Measurements from ENCODE around the gene RPGRIP1.
"Not testable (repeated sequence)": the region's sequence is repeated elsewhere in the genome, so short reads cannot be mapped to it uniquely, and the experiment has no call there.

DNA sequence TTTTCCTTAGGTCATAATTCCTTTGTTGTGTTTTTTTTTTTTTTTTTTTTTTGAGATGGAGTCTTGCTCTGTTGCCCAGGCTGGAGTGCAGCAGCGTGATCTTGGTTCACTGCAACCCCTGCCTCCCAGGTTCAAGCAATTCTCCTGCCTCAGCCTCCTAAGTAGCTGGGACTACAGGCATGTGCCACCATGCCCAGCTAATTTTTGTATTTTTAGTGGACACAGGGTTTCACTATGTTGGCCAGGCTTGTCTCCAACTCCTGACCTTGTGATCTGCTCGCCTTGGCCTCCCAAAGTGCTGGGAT lies 22.9 kb downstream of the RPGRIP1 start:
- not testable (repeated sequence) for TF ChIP-seq MXI1 (IDR thresholded peaks at IDR 0.05; ENCODE audit: borderline replicate concordance, low read depth, low read length); RCOR1 (IDR thresholded peaks at IDR 0.05; ENCODE audit: insufficient replicate concordance, low read length); SMC3 (IDR thresholded peaks at IDR 0.05; ENCODE audit: low read depth, low read length); MAZ (IDR thresholded peaks at IDR 0.05; ENCODE audit: borderline replicate concordance, low read depth, low read length); POLR2A (IDR thresholded peaks at IDR 0.05; ENCODE audit: low read depth, low read length); CEBPB (IDR thresholded peaks at IDR 0.05; ENCODE audit: low read depth, low read length); RAD21 (IDR thresholded peaks at IDR 0.05; ENCODE audit: low read length); RFX5 (IDR thresholded peaks at IDR 0.05; ENCODE audit: low read depth, low read length); BHLHE40 (IDR thresholded peaks at IDR 0.05; ENCODE audit: low read depth, low read length)
- TF ChIP-seq, protein P1, sequence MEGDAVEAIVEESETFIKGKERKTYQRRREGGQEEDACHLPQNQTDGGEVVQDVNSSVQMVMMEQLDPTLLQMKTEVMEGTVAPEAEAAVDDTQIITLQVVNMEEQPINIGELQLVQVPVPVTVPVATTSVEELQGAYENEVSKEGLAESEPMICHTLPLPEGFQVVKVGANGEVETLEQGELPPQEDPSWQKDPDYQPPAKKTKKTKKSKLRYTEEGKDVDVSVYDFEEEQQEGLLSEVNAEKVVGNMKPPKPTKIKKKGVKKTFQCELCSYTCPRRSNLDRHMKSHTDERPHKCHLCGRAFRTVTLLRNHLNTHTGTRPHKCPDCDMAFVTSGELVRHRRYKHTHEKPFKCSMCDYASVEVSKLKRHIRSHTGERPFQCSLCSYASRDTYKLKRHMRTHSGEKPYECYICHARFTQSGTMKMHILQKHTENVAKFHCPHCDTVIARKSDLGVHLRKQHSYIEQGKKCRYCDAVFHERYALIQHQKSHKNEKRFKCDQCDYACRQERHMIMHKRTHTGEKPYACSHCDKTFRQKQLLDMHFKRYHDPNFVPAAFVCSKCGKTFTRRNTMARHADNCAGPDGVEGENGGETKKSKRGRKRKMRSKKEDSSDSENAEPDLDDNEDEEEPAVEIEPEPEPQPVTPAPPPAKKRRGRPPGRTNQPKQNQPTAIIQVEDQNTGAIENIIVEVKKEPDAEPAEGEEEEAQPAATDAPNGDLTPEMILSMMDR (conservative IDR thresholded peaks at IDR 0.05; ENCODE audit: low read depth, low read length), result not testable (repeated sequence)
- TF ChIP-seq, protein P2, sequence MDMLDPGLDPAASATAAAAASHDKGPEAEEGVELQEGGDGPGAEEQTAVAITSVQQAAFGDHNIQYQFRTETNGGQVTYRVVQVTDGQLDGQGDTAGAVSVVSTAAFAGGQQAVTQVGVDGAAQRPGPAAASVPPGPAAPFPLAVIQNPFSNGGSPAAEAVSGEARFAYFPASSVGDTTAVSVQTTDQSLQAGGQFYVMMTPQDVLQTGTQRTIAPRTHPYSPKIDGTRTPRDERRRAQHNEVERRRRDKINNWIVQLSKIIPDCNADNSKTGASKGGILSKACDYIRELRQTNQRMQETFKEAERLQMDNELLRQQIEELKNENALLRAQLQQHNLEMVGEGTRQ (IDR thresholded peaks at IDR 0.05; ENCODE audit: low read depth, low read length), result not testable (repeated sequence)
- TF ChIP-seq, protein P3, sequence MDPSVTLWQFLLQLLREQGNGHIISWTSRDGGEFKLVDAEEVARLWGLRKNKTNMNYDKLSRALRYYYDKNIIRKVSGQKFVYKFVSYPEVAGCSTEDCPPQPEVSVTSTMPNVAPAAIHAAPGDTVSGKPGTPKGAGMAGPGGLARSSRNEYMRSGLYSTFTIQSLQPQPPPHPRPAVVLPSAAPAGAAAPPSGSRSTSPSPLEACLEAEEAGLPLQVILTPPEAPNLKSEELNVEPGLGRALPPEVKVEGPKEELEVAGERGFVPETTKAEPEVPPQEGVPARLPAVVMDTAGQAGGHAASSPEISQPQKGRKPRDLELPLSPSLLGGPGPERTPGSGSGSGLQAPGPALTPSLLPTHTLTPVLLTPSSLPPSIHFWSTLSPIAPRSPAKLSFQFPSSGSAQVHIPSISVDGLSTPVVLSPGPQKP (IDR thresholded peaks at IDR 0.05; ENCODE audit: borderline replicate concordance, low read depth, low read length), result not testable (repeated sequence)

Measured in IMR-90 (cell line).